IMR-90 (cell line): ENCODE results near the gene SRRM3. TPM values are rescaled to one million over a fixed set of nuclear protein-coding genes. Genes with fewer than 3 reads are reported as not detected.

Source experiments
- ATAC-seq: fragments of 200-7000 bp; cut with Tn5 transposase; 2 replicates; pipeline ENCODE4 v1.9.1; 2020; ENCODE audit warnings: low read depth, mild to moderate bottlenecking, moderate library complexity
- BruUV-seq: library from RNA; stranded (reverse); fragments of 400-500 nt; replicated peaks from 2 replicates; lab custom pipeline; 2021; lab: Mats Ljungman, UMichigan
- CTCF ChIA-PET: fragments of 300-600 bp; formaldehyde crosslinking; extraction: SDS; loops from one replicate; lab custom pipeline; 2021; ENCODE audit warnings: antibody characterized with exemption; lab: Yijun Ruan, JAX
- POLR2A ChIA-PET: fragments of 300-600 bp; sonication (Branson Sonifier 250); formaldehyde crosslinking; loops from one replicate; lab custom pipeline; 2022; ENCODE audit warnings: antibody characterized with exemption; ENCODE audit not compliant: unreplicated experiment; lab: Charles Lee
- DNase-seq: peaks from one replicate; pipeline ENCODE4 v3.0.0; 2013
- H2AFZ ChIP-seq: replicated peaks from 2 replicates; pipeline ENCODE3; 2013; ENCODE audit warnings: low read length, mild to moderate bottlenecking; ENCODE audit not compliant: poor library complexity
- H2AK5ac ChIP-seq: 2 replicates; pipeline ENCODE4 v1.6.1; 2013; ENCODE audit warnings: low read depth, low read length, inconsistent platforms
- H2AK9ac ChIP-seq: replicated peaks from 2 replicates; pipeline ENCODE3; 2013; ENCODE audit warnings: mild to moderate bottlenecking, low read depth, low read length, moderate library complexity; ENCODE audit not compliant: poor library complexity
- H2BK120ac ChIP-seq: 2 replicates; pipeline ENCODE4 v1.6.1; 2013; ENCODE audit warnings: low read depth, low read length, inconsistent platforms
- H2BK15ac ChIP-seq: 3 replicates; pipeline ENCODE4 v1.6.1; 2013; ENCODE audit warnings: low read depth, low read length, inconsistent platforms
- H2BK20ac ChIP-seq: 2 replicates; pipeline ENCODE4 v1.6.1; 2013; ENCODE audit warnings: low read depth, mild to moderate bottlenecking, inconsistent platforms, low read length, moderate library complexity
- H2BK5ac ChIP-seq: 2 replicates; pipeline ENCODE4 v1.6.1; 2013; ENCODE audit warnings: mild to moderate bottlenecking, low read depth, low read length, inconsistent platforms; ENCODE audit not compliant: poor library complexity, severe bottlenecking
- H3K14ac ChIP-seq: replicated peaks from 2 replicates; pipeline ENCODE4 v1.6.1; 2013; ENCODE audit warnings: low read depth, low read length, inconsistent platforms
- H3K18ac ChIP-seq: 2 replicates; pipeline ENCODE4 v1.6.1; 2013; ENCODE audit warnings: low read depth, low read length, control low read depth
- H3K23ac ChIP-seq: 2 replicates; pipeline ENCODE4 v1.6.1; 2013; ENCODE audit warnings: low read depth, low read length, inconsistent platforms
- H3K27ac ChIP-seq: 2 replicates; pipeline ENCODE4 v1.5.1; 2013; ENCODE audit warnings: mild to moderate bottlenecking, control low read depth, low read length; ENCODE audit not compliant: insufficient read depth
- H3K27me3 ChIP-seq: 2 replicates; pipeline ENCODE4 v1.6.1; 2013; ENCODE audit warnings: low read length; ENCODE audit not compliant: control insufficient read depth, insufficient read depth
- H3K36me3 ChIP-seq: 2 replicates; pipeline ENCODE4 v1.6.1; 2013; ENCODE audit warnings: low read length, mixed read lengths; ENCODE audit not compliant: control insufficient read depth, insufficient read depth
- H3K4ac ChIP-seq: 2 replicates; pipeline ENCODE4 v1.6.1; 2013; ENCODE audit warnings: low read depth, low read length, inconsistent platforms
- H3K4me1 ChIP-seq: 2 replicates; pipeline ENCODE4 v1.6.1; 2013; ENCODE audit warnings: low read length, mixed read lengths; ENCODE audit not compliant: control insufficient read depth, insufficient read depth
- H3K4me2 ChIP-seq: 2 replicates; pipeline ENCODE4 v1.6.1; 2013; ENCODE audit warnings: low read depth, mild to moderate bottlenecking, control low read depth, low read length, moderate library complexity
- H3K4me3 ChIP-seq: 2 replicates; pipeline ENCODE4 v1.5.1; 2013; ENCODE audit warnings: low read depth, mild to moderate bottlenecking, control low read depth, low read length, moderate library complexity; ENCODE audit not compliant: insufficient read depth
- H3K56ac ChIP-seq: 2 replicates; pipeline ENCODE4 v1.6.1; 2013; ENCODE audit warnings: low read length, inconsistent platforms; ENCODE audit not compliant: insufficient read depth; ENCODE audit errors: extremely low read depth
- H3K79me1 ChIP-seq, 2 experiments: 2 replicates each; pipeline ENCODE4 v1.6.1; 2013; ENCODE audit warnings: low read length in 2 of 2, inconsistent platforms in 1 of 2, low read depth in 1 of 2
- H3K9ac ChIP-seq: 2 replicates; pipeline ENCODE4 v1.6.1; 2013; ENCODE audit warnings: low read depth, low read length, control low read depth
- H3K9me1 ChIP-seq: 2 replicates; pipeline ENCODE4 v1.6.1; 2013; ENCODE audit warnings: low read length, inconsistent platforms; ENCODE audit not compliant: insufficient read depth
- H3K9me3 ChIP-seq: 2 replicates; pipeline ENCODE4 v1.6.1; 2013; ENCODE audit warnings: low read length; ENCODE audit not compliant: control insufficient read depth, insufficient read depth
- H4K20me1 ChIP-seq: 2 replicates; pipeline ENCODE4 v1.6.1; 2013; ENCODE audit warnings: low read length, inconsistent platforms; ENCODE audit not compliant: insufficient read depth
- H4K5ac ChIP-seq: 2 replicates; pipeline ENCODE4 v1.6.1; 2013; ENCODE audit warnings: mild to moderate bottlenecking, low read depth, low read length, control low read depth
- H4K8ac ChIP-seq, 2 experiments: 2 replicates each; pipeline ENCODE4 v1.6.1; 2013; ENCODE audit warnings: low read depth in 2 of 2, low read length in 2 of 2, control low read depth in 1 of 2, inconsistent platforms in 1 of 2
- H4K91ac ChIP-seq: 2 replicates; pipeline ENCODE4 v1.6.1; 2013; ENCODE audit warnings: low read depth, low read length, inconsistent platforms; ENCODE audit not compliant: insufficient read depth
- BHLHE40 ChIP-seq: fragments of 150-350 bp; IDR thresholded peaks from 2 replicates; pipeline ENCODE4 v1.6.1; 2016; ENCODE audit warnings: mild to moderate bottlenecking, low read depth, low read length
- CHD1 ChIP-seq: IDR thresholded peaks from 2 replicates; pipeline ENCODE4 v1.6.1; 2012; ENCODE audit warnings: low read depth, low read length, improper control_type of control experiment
- CTCF ChIP-seq: conservative IDR thresholded peaks from 2 replicates; pipeline ENCODE4 v1.5.1; 2012; ENCODE audit warnings: mild to moderate bottlenecking, low read depth, low read length, improper control_type of control experiment
- ELK1 ChIP-seq: fragments of 150-350 bp; IDR thresholded peaks from 2 replicates; pipeline ENCODE4 v1.6.1; 2016; ENCODE audit warnings: low read depth, mild to moderate bottlenecking, low read length, moderate library complexity, borderline replicate concordance
- FOS ChIP-seq: fragments of 150-350 bp; IDR thresholded peaks from 2 replicates; pipeline ENCODE4 v1.6.1; 2016; ENCODE audit warnings: low read depth, low read length
- MAFK ChIP-seq: IDR thresholded peaks from 2 replicates; pipeline ENCODE4 v1.6.1; 2012; ENCODE audit warnings: low read depth, low read length, improper control_type of control experiment
- NFE2L2 ChIP-seq: fragments of 150-350 bp; IDR thresholded peaks from 2 replicates; pipeline ENCODE4 v1.6.1; 2016; ENCODE audit warnings: low read depth, mild to moderate bottlenecking, low read length
- POLR2A ChIP-seq: IDR thresholded peaks from 2 replicates; pipeline ENCODE4 v1.6.1; 2012; ENCODE audit warnings: mild to moderate bottlenecking, low read depth, low read length
- RFX5 ChIP-seq: IDR thresholded peaks from 2 replicates; pipeline ENCODE4 v1.8.0; 2012; ENCODE audit warnings: low read depth, mild to moderate bottlenecking, low read length, moderate library complexity
- SMC3 ChIP-seq: fragments of 150-350 bp; IDR thresholded peaks from 2 replicates; pipeline ENCODE4 v1.6.1; 2016; ENCODE audit warnings: low read depth, mild to moderate bottlenecking, antibody characterized with exemption, low read length, moderate library complexity
- USF2 ChIP-seq: fragments of 150-350 bp; IDR thresholded peaks from 2 replicates; pipeline ENCODE4 v1.6.1; 2017; ENCODE audit warnings: mild to moderate bottlenecking, antibody characterized with exemption, low read length, low read depth
- WGBS, 2 experiments: methylation state at CpG; one replicate each; pipeline versions ENCODE4 v1.1.5 to v1.1.7; 2013; ENCODE audit warnings: missing lambda C conversion rate in 2 of 2; ENCODE audit not compliant: insufficient read length in 1 of 2; ENCODE audit errors: extremely low coverage in 2 of 2; 5-methylcytosine and 5-hydroxymethylcytosine counted together
- dilution Hi-C: fragments of 300-500 bp; cut with HindIII; formaldehyde crosslinking; loops from one replicate; pipeline ENCODE4 v1.14.3; 2018; ENCODE audit warnings: low sequenced_read_pairs; ENCODE audit not compliant: unreplicated experiment
- in situ Hi-C: fragments of 300-500 bp; cut with MboI; formaldehyde crosslinking; loops from 3 replicates; pipeline ENCODE4 v1.14.3; 2019; ENCODE audit warnings: low sequenced_read_pairs, inconsistent platforms, mixed read lengths
- intact Hi-C: fragments of 100-400 bp; cut with micrococcal nuclease; formaldehyde crosslinking; loops from 2 replicates; pipeline ENCODE4 v1.10.0; 2022
- polyA plus RNA-seq, 3 experiments: library from polyadenylated mRNA; depleted of rRNA; stranded (reverse); fragments of >200 nt; gene quantifications; 2 replicates each; pipeline ENCODE4 v1.2.3, GENCODE V29; 2012; ENCODE audit warnings: low replicate concordance in 1 of 3
- total RNA-seq: library from RNA; depleted of rRNA; stranded (reverse); fragments of >200 nt; gene quantifications from 2 replicates; pipeline ENCODE4 v1.2.3, GENCODE V29; 2012

SRRM3 gene
- total and polyA plus RNA-seq, 2 of the 4 experiments (the other 2 are of a cell fraction), result 0.18 to 2.5 TPM

GRCh38 chr7:76187272-76187671 is 14.4 kb upstream of the SRRM3 start:
- dilution Hi-C loops, result no loop called here
- no TSS peak for BruUV-seq

More at GRCh38 chr7:76187272-76187671, 14.4 kb upstream of the SRRM3 start:
- Histone ChIP-seq H3K4me1 (no peaks in the 10 kb centered on the region), H3K9me3 (peaks cover 3% of the 10 kb centered on the region; the same call in 1 of the 2 replicates), H4K91ac (no peak overlapping the region), H3K9me1 (no peaks in the 10 kb centered on the region), H3K79me1 (no peaks in the 10 kb centered on the region), H2BK5ac (no peak overlapping the region), H3K4me2 (no peak overlapping the region), H2AK5ac (no peak overlapping the region), H4K20me1 (no peaks in the 10 kb centered on the region), H2AFZ (no peak overlapping the region), H3K56ac (no peak overlapping the region), H3K9ac (no peak overlapping the region), H3K14ac (no peak overlapping the region), H3K4ac (no peak overlapping the region), H4K5ac (no peak overlapping the region), H3K27me3 (peaks cover 22% of the 10 kb centered on the region), H2AK9ac (no peak overlapping the region), H2BK15ac (no peak overlapping the region), H3K36me3 (no peaks in the 10 kb centered on the region), H2BK120ac (no peak overlapping the region), H3K18ac (no peak overlapping the region), H3K23ac (no peak overlapping the region), H2BK20ac (no peak overlapping the region), H3K27ac (no peak overlapping the region), H4K8ac (no peak overlapping the region), H3K4me3 (no peak overlapping the region)
- ChIA-PET POLR2A (no interaction called here), CTCF (no interaction called here)
- ATAC-seq, result no peak
- intact Hi-C loops (no loop called here), in situ Hi-C loops (no loop called here)
- no peak for TF ChIP-seq POLR2A
- TF ChIP-seq ELK1, result no peak
- TF ChIP-seq NFE2L2, result no peak
- no peak for TF ChIP-seq CTCF
- no peak for TF ChIP-seq MAFK
- TF ChIP-seq FOS, result no peak
- no peak for TF ChIP-seq CHD1
- no peak for TF ChIP-seq RFX5
- TF ChIP-seq SMC3, result no peak
- no peak for TF ChIP-seq USF2
- TF ChIP-seq BHLHE40, result no peak
- no peak for DNase-seq
- 68% methylated on average over 3 of the region's 5 CpGs; no CpG with 5 or more reads in 1 of the 2 experiments for WGBS, 2 experiments
